Measurements from ENCODE around the gene BMP5. TPM values are rescaled to one million over a fixed set of nuclear protein-coding genes. Genes with fewer than 3 reads are reported as not detected.
A peak's percentile ranks its signal among the peaks of the same experiment; 100 is the strongest.

BMP5 gene
- total RNA-seq, 1 experiment from 2014 or later: 17.7 TPM

DNA sequence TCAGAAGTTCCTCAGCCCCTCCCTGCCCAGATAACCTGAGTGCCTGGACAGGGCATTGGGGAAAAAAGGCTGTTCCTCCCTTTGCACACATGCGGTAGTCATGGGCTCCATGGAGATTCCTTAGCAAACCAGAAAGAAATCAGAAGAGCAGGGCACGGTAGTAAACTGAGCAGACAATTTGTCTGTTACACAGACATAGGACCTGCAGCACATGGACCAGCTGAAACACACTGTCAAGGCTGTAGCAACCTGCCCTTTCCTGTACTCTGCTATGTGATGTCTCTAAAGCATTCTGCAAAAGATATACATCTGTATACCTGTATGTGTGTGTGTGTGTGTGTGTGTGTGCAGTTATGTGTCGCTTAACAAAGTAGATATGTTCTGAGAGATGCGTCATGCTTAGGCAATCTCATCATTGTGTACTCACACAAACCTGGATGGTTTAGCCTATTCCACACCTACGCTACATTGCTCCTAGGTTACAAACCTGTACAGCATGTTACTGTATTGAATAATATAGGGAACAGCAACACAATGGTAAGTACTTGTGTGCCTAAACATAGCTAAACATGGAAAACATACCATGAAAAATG, 44.4 kb upstream of the BMP5 start:
- Histone ChIP-seq H3K27ac (ENCODE audit: low read length) (no peak overlapping the region), H3K4me1 (ENCODE audit: control insufficient read depth, insufficient read depth, low read length) (peaks cover 5% of the 10 kb centered on the region; the same call in 1 of the 2 replicates), H3K9me3 (ENCODE audit: control insufficient read depth, insufficient read depth, low read depth, low read length) (no peaks in the 10 kb centered on the region), H3K27me3 (ENCODE audit: control insufficient read depth, insufficient read depth, low read length) (no peaks in the 10 kb centered on the region), H3K4me3 (ENCODE audit: low read depth in 2 of 2, low read length in 2 of 2) (no peak overlapping the region), H3K36me3 (ENCODE audit: control insufficient read depth, insufficient read depth, low read length) (no peaks in the 10 kb centered on the region)
- no peak for DNase-seq (ENCODE audit: low read depth, low spot score)
- BruUV-seq (replicated peaks): no TSS peak
- in situ Hi-C loops (cut with HindIII; ENCODE audit: low pct_unique_long_range_greater_than_20kb, low sequenced_read_pairs) (no loop called here), intact Hi-C loops (cut with micrococcal nuclease; ENCODE audit: unreplicated experiment) (no loop called here)
- TF ChIP-seq, protein P1, sequence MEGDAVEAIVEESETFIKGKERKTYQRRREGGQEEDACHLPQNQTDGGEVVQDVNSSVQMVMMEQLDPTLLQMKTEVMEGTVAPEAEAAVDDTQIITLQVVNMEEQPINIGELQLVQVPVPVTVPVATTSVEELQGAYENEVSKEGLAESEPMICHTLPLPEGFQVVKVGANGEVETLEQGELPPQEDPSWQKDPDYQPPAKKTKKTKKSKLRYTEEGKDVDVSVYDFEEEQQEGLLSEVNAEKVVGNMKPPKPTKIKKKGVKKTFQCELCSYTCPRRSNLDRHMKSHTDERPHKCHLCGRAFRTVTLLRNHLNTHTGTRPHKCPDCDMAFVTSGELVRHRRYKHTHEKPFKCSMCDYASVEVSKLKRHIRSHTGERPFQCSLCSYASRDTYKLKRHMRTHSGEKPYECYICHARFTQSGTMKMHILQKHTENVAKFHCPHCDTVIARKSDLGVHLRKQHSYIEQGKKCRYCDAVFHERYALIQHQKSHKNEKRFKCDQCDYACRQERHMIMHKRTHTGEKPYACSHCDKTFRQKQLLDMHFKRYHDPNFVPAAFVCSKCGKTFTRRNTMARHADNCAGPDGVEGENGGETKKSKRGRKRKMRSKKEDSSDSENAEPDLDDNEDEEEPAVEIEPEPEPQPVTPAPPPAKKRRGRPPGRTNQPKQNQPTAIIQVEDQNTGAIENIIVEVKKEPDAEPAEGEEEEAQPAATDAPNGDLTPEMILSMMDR (IDR thresholded peaks at IDR 0.05): no peak
- TF ChIP-seq TCF7L2 (IDR thresholded peaks at IDR 0.05; ENCODE audit: low read depth, low read length) (no peak), SIN3A (IDR thresholded peaks at IDR 0.05; ENCODE audit: borderline replicate concordance, insufficient read depth, low read depth, low read length) (no peak), POLR2AphosphoS5 (IDR thresholded peaks at IDR 0.05; ENCODE audit: low read depth, low read length) (no peak)
- TF ChIP-seq, protein P2, sequence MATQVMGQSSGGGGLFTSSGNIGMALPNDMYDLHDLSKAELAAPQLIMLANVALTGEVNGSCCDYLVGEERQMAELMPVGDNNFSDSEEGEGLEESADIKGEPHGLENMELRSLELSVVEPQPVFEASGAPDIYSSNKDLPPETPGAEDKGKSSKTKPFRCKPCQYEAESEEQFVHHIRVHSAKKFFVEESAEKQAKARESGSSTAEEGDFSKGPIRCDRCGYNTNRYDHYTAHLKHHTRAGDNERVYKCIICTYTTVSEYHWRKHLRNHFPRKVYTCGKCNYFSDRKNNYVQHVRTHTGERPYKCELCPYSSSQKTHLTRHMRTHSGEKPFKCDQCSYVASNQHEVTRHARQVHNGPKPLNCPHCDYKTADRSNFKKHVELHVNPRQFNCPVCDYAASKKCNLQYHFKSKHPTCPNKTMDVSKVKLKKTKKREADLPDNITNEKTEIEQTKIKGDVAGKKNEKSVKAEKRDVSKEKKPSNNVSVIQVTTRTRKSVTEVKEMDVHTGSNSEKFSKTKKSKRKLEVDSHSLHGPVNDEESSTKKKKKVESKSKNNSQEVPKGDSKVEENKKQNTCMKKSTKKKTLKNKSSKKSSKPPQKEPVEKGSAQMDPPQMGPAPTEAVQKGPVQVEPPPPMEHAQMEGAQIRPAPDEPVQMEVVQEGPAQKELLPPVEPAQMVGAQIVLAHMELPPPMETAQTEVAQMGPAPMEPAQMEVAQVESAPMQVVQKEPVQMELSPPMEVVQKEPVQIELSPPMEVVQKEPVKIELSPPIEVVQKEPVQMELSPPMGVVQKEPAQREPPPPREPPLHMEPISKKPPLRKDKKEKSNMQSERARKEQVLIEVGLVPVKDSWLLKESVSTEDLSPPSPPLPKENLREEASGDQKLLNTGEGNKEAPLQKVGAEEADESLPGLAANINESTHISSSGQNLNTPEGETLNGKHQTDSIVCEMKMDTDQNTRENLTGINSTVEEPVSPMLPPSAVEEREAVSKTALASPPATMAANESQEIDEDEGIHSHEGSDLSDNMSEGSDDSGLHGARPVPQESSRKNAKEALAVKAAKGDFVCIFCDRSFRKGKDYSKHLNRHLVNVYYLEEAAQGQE (IDR thresholded peaks at IDR 0.05; ENCODE audit: insufficient read depth in 1 of 2, low read depth in 2 of 2, low read length in 1 of 2): no peak
- ATAC-seq: peak; percentile 63; the same call in 1 of the 2 replicates
- ChIA-PET POLR2A (interaction anchor here (0.6 kb wide), 1 partner anchor 591 kb away, joined by 3 read pairs; no protein-coding TSS in a partner anchor), CTCF (no interaction called here)

DNA sequence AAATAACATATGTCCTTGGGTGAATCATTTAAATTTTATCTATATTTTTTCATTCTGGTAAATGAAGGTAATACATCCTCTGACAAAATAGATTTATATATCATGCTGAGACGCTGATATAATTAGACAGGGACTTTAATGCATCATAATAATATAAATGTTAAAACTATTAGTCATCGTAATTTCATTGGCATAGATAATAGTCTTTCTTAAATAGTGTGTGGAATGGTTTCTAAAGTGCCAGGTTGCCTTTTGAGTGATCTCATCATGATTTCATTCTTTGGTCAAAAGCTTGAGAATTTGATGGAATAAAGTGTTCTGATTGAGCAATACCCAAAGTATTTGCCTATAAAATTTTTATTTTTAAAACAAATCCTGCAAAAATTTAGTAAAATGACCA, 43.2 kb upstream of the BMP5 start:
- intact Hi-C loops (cut with micrococcal nuclease; ENCODE audit: unreplicated experiment): no loop called here
- Histone ChIP-seq H3K27me3 (ENCODE audit: control insufficient read depth, insufficient read depth, low read length) (no peaks in the 10 kb centered on the region), H3K27ac (ENCODE audit: low read length) (no peak overlapping the region), H3K36me3 (ENCODE audit: control insufficient read depth, insufficient read depth, low read length) (no peaks in the 10 kb centered on the region), H3K4me3 (ENCODE audit: low read depth in 2 of 2, low read length in 2 of 2) (no peak overlapping the region), H3K4me1 (ENCODE audit: control insufficient read depth, insufficient read depth, low read length) (peaks cover 6% of the 10 kb centered on the region; the same call in 1 of the 2 replicates), H3K9me3 (ENCODE audit: control insufficient read depth, insufficient read depth, low read depth, low read length) (no peaks in the 10 kb centered on the region)
- CTCF ChIA-PET: interaction anchor here (0.6 kb wide), 1 partner anchor 16 kb away, joined by 3 read pairs; no protein-coding TSS in a partner anchor
- no peak for DNase-seq (ENCODE audit: low read depth, low spot score)
- POLR2A ChIA-PET: no interaction called here
- in situ Hi-C loops (cut with HindIII; ENCODE audit: low pct_unique_long_range_greater_than_20kb, low sequenced_read_pairs): no loop called here
- no TSS peak for BruUV-seq (replicated peaks)
- ATAC-seq: no peak
- TF ChIP-seq TCF7L2 (IDR thresholded peaks at IDR 0.05; ENCODE audit: low read depth, low read length) (no peak), POLR2AphosphoS5 (IDR thresholded peaks at IDR 0.05; ENCODE audit: low read depth, low read length) (no peak), SIN3A (IDR thresholded peaks at IDR 0.05; ENCODE audit: borderline replicate concordance, insufficient read depth, low read depth, low read length) (no peak)
- TF ChIP-seq, protein P2 (IDR thresholded peaks at IDR 0.05; ENCODE audit: insufficient read depth in 1 of 2, low read depth in 2 of 2, low read length in 1 of 2): no peak
- TF ChIP-seq, protein P1 (IDR thresholded peaks at IDR 0.05): no peak
